A673 (cell line): ENCODE data around the gene ELFN1. TPM values are rescaled to one million over a fixed set of nuclear protein-coding genes. Genes with fewer than 3 reads are reported as not detected.

ENCODE experiments used
- BruUV-seq: library from RNA; stranded (reverse); fragments of 400-500 nt; replicated peaks from 2 replicates; lab custom pipeline; 2021; lab: Mats Ljungman, UMichigan
- CTCF ChIA-PET: fragments of 300-600 bp; sonication (Branson Sonifier 250); formaldehyde crosslinking; loops from one replicate; lab custom pipeline; 2022; ENCODE audit warnings: antibody characterized with exemption; lab: Charles Lee
- POLR2A ChIA-PET: fragments of 300-600 bp; sonication (Branson Sonifier 250); formaldehyde crosslinking; loops from one replicate; lab custom pipeline; 2022; ENCODE audit warnings: antibody characterized with exemption; ENCODE audit not compliant: low non-redundant PET; lab: Charles Lee
- DNase-seq: peaks from one replicate; pipeline ENCODE4 v3.0.0-alpha.2; 2015; ENCODE audit warnings: low spot score
- H3K27ac ChIP-seq: fragments of 200-600 bp; sonication (generic); 2 replicates; pipeline ENCODE4 v1.5.1; 2016; ENCODE audit warnings: mixed run types, low read depth, mild to moderate bottlenecking, mixed read lengths, antibody characterized with exemption, low read length; ENCODE audit not compliant: poor library complexity, severe bottlenecking
- H3K27me3 ChIP-seq: fragments of 200-600 bp; sonication (generic); replicated peaks from 2 replicates; pipeline ENCODE4 v1.6.1; 2017; ENCODE audit warnings: mixed run types, low read depth, mild to moderate bottlenecking, mixed read lengths, antibody characterized with exemption, low read length; ENCODE audit not compliant: insufficient read depth, poor library complexity
- H3K36me3 ChIP-seq: fragments of 200-600 bp; sonication (generic); 2 replicates; pipeline ENCODE4 v1.6.1; 2016; ENCODE audit warnings: mixed run types, mild to moderate bottlenecking, mixed read lengths, antibody characterized with exemption, low read length; ENCODE audit not compliant: insufficient read depth, poor library complexity, severe bottlenecking
- H3K4me1 ChIP-seq: fragments of 200-600 bp; sonication (generic); 2 replicates; pipeline ENCODE4 v1.6.1; 2017; ENCODE audit warnings: mixed run types, mild to moderate bottlenecking, mixed read lengths, antibody characterized with exemption, low read length; ENCODE audit not compliant: insufficient read depth, poor library complexity, severe bottlenecking
- H3K4me3 ChIP-seq: fragments of 200-600 bp; sonication (generic); 2 replicates; pipeline ENCODE4 v1.5.1; 2016; ENCODE audit warnings: low read depth, mixed run types, mild to moderate bottlenecking, mixed read lengths, low read length; ENCODE audit not compliant: poor library complexity, severe bottlenecking
- H3K9me3 ChIP-seq: fragments of 200-600 bp; sonication (generic); 2 replicates; pipeline ENCODE4 v1.6.1; 2016; ENCODE audit warnings: mixed run types, low read depth, mild to moderate bottlenecking, mixed read lengths, antibody characterized with exemption, low read length; ENCODE audit not compliant: poor library complexity, severe bottlenecking
- CTCF ChIP-seq: fragments of 300-800, 200-600 bp; sonication (generic); conservative IDR thresholded peaks from 2 replicates; pipeline ENCODE4 v1.5.1; 2017; ENCODE audit warnings: low read depth, mild to moderate bottlenecking, antibody characterized with exemption, low read length, moderate library complexity, mixed read lengths
- EZH2 ChIP-seq: fragments of 200-600 bp; sonication (generic); IDR thresholded peaks from 2 replicates; pipeline ENCODE4 v1.6.1; 2017; ENCODE audit warnings: borderline replicate concordance, low read depth, mild to moderate bottlenecking, mixed read lengths, antibody characterized with exemption, low read length; ENCODE audit not compliant: poor library complexity, severe bottlenecking
- intact Hi-C: fragments of 100-400 bp; cut with micrococcal nuclease; formaldehyde crosslinking; loops from one replicate; pipeline ENCODE4 v1.10.0; 2022; ENCODE audit not compliant: unreplicated experiment
- total RNA-seq: library from RNA; stranded (reverse); gene quantifications from 2 replicates; pipeline ENCODE4 v1.2.3, GENCODE V29; 2021

The ELFN1 gene
- total RNA-seq, 1 experiment from 2014 or later, result not detected

- POLR2A ChIA-PET, result interaction anchor here (0.6 kb wide), 1 partner anchor 239 kb away, joined by 3 read pairs; no protein-coding TSS in a partner anchor
- H3K27ac ChIP-seq, result no peak overlapping the region
- CTCF ChIA-PET, result no interaction called here
- no peak for DNase-seq
- no peaks in the 10 kb centered on the region for H3K4me1 ChIP-seq
- no peaks in the 10 kb centered on the region for H3K27me3 ChIP-seq
- no peaks in the 10 kb centered on the region for H3K9me3 ChIP-seq
- TF ChIP-seq EZH2 (no peak), CTCF (no peak)
- BruUV-seq, result no TSS peak
- no peak overlapping the region for H3K4me3 ChIP-seq
- H3K36me3 ChIP-seq, result no peaks in the 10 kb centered on the region
- intact Hi-C loops, result no loop called here
Observed at GRCh38 chr7:1693419-1693990, 23.4 kb downstream of the ELFN1 start.

GRCh38 chr7:1693991-1694524 lies 24.0 kb downstream of the ELFN1 start:
- no TSS peak for BruUV-seq
- Histone ChIP-seq H3K4me1 (no peaks in the 10 kb centered on the region), H3K27ac (no peak overlapping the region), H3K36me3 (no peaks in the 10 kb centered on the region), H3K9me3 (no peaks in the 10 kb centered on the region), H3K27me3 (no peaks in the 10 kb centered on the region), H3K4me3 (no peak overlapping the region)
- CTCF ChIA-PET, result no interaction called here
- intact Hi-C loops, result no loop called here
- DNase-seq, result peak; percentile 77
- POLR2A ChIA-PET, result interaction anchor here (0.6 kb wide), 1 partner anchor 239 kb away, joined by 3 read pairs; no protein-coding TSS in a partner anchor
- TF ChIP-seq CTCF (no peak), EZH2 (no peak)

DNA sequence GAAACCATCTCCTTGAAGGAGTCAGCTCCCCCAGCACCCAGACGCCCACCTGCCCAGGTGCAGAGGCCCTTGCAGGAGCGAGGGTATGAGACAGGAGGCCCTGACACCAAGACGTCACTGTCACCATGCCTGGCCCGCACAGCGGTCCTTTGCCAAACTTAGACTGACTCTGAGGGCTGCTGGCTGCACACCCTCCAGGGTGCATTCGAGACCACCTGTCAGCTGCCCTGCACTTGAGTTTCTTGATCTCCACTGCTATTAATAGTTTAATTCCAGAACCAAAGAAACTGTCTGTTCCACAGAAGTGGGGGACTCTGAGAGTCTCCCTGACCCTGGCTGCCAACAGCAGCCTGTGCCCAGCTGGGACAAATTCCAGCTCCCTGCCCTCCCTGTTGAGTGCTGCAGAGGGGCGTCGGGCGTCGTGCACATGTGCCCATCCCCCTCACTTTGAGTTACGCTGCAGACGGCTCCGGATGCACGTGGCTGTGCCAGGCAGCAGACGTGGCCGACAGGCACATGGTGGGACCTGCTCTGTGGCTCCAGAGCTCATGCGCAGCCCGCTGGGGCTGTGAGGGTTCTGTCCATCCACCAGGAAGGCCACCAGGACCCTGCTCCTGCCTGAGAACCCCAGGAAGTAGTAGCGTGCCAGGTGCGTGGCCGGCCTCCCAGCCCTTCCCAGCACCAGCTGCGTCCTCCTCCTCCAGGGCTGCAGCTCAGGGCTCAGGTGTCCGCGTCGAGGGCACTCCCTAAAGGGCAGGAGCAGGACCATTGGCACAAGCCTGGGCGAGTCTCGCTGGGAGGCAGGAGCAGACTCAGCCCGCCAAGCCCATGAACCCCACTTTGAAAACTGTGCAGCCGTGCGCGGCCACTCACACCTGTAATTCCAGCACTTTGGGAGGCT lies 24.8 kb downstream of the ELFN1 start:
- POLR2A ChIA-PET, result no interaction called here

More for the DNA sequence above, 24.8 kb downstream of the ELFN1 start:
- H3K4me1 ChIP-seq, result no peaks in the 10 kb centered on the region
- no peaks in the 10 kb centered on the region for H3K9me3 ChIP-seq
- no peaks in the 10 kb centered on the region for H3K27me3 ChIP-seq
- CTCF ChIA-PET, result no interaction called here
- TF ChIP-seq CTCF (no peak), EZH2 (no peak)
- intact Hi-C loops, result no loop called here
- no TSS peak for BruUV-seq
- no peak overlapping the region for H3K27ac ChIP-seq
- DNase-seq, result no peak
- H3K36me3 ChIP-seq, result no peaks in the 10 kb centered on the region
- H3K4me3 ChIP-seq, result no peak overlapping the region
